GM12874 (cell line): ENCODE results near the gene UBAP1L.

Experiments used
- CTCF ChIP-seq: IDR thresholded peaks from 2 replicates; pipeline ENCODE4 v1.5.1; 2011; ENCODE audit warnings: low read depth, mild to moderate bottlenecking, control low read depth, low read length, moderate library complexity; ENCODE audit not compliant: insufficient read depth

The UBAP1L gene

GRCh38 chr15:65077291-65077980 is 37.6 kb downstream of the UBAP1L start:
- no peak for TF ChIP-seq CTCF

- no peak for TF ChIP-seq CTCF
Measured at GRCh38 chr15:65076486-65077290, 38.3 kb downstream of the UBAP1L start, which contains the start of gene KBTBD13. KBTBD13 (plus strand) TSS chr15:65076746; CDS start chr15:65076816, 70 bp downstream.

- TF ChIP-seq CTCF, result no peak
Measured at GRCh38 chr15:65072617-65073016, 42.4 kb downstream of the UBAP1L start.

- no peak for TF ChIP-seq CTCF
Measured at GRCh38 chr15:65072027-65072426, 43.0 kb downstream of the UBAP1L start.

GRCh38 chr15:65071381-65071811 is 43.6 kb downstream of the UBAP1L start:
- TF ChIP-seq CTCF, result no peak

- no peak for TF ChIP-seq CTCF
Measured at GRCh38 chr15:65069779-65070546, 45.0 kb downstream of the UBAP1L start.

GRCh38 chr15:65069179-65069578 is 45.8 kb downstream of the UBAP1L start:
- TF ChIP-seq CTCF, result no peak
